ENCODE results near the gene MAN2A2.

DNA sequence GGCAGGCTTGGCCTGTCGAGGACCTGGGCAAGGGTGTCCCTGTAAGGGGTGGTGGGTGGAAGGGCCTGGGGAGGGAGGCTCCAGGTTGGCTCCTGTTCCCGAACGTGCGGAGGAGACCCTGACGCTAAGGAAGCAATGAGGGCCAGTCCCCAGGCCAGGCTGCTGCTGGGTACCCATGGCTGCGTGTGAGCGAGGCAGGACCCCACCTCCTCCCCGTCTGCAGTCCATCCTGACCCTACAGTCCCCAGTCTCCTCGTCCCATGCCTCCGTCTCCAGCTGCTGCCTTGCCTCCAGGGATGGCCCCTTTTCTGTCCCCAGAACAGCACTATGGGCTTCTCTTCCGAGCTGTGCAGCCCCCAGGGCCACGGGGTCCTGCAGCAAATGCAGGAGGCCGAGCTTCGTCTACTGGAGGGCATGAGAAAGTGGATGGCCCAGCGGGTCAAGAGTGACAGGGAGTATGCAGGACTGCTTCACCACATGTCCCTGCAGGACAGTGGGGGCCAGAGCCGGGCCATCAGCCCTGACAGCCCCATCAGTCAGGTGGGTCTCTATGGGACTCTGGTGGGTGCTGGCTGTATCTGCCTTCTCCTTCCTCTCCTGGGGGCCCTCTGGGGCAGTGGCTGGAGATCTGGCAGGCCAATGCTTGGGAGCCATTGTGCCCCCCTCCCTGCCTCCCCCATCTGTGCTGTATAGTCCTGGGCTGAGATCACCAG, 18.2 kb upstream of the MAN2A2 start:
- TF ChIP-seq PATZ1 (CRISPR knock-in tag; IDR thresholded peaks at IDR 0.05; ENCODE audit: borderline replicate concordance) = no peak
- no peak for TF ChIP-seq RARB (CRISPR knock-in tag; IDR thresholded peaks at IDR 0.05)
- no peak for TF ChIP-seq SNAI2 (CRISPR knock-in tag; IDR thresholded peaks at IDR 0.05)
- TF ChIP-seq ZC3H10 (CRISPR knock-in tag; IDR thresholded peaks at IDR 0.05) = no peak
- no peak for TF ChIP-seq ZNF565 (CRISPR knock-in tag; conservative IDR thresholded peaks at IDR 0.05; ENCODE audit: low read depth)
- TF ChIP-seq ZFP30 (CRISPR knock-in tag; IDR thresholded peaks at IDR 0.05) = no peak
- TF ChIP-seq TOX (CRISPR knock-in tag; IDR thresholded peaks at IDR 0.05; ENCODE audit: borderline replicate concordance) = no peak

All from SK-N-SH treated with all-trans-retinoic acid at 6 μM for 48 hours (cell line).